Smooth muscle cell of bladder (primary cell): ENCODE results near the gene ACTR1B. TPM values are rescaled to one million over a fixed set of nuclear protein-coding genes. Genes with fewer than 3 reads are reported as not detected.

Experiments
- total RNA-seq: library from RNA; depleted of rRNA; stranded (reverse); fragments of >200 nt; gene quantifications from 2 replicates; pipeline ENCODE4 v1.2.3, GENCODE V29; 2014

The ACTR1B gene
- 42.8 and 51.1 TPM in 2 replicates for total RNA-seq

GRCh38 chr2:97663962-97664635, at the start of gene ACTR1B:
ACTR1B (minus strand) TSS chr2:97664044; CDS start chr2:97663890, 154 bp downstream.

GRCh38 chr2:97669448-97669847, 5.6 kb upstream of the ACTR1B start, which contains the start of gene C2orf92:
C2orf92 (plus strand) TSS chr2:97669713; CDS start chr2:97669789, 76 bp downstream.

GRCh38 chr2:97645695-97646629, 17.9 kb downstream of the ACTR1B start, which contains the start of gene COX5B:
COX5B (plus strand) TSS chr2:97646062; CDS start chr2:97646087, 25 bp downstream.

Other genes starting within 250 kb of the ACTR1B start
- gene ANKRD36B, start 74.2 kb downstream of the ACTR1B start, total RNA-seq, result 17.8 and 20.7 TPM in 2 replicates
- gene COX5B, start 18.0 kb downstream of the ACTR1B start, total RNA-seq, result 469 and 573 TPM in 2 replicates
- 0.85 and 1.5 TPM in 2 replicates for gene C2orf92, start 5.7 kb upstream of the ACTR1B start, total RNA-seq
- gene ZAP70, start 49.5 kb upstream of the ACTR1B start, total RNA-seq, result not detected in 2 replicates